Glutamatergic neuron (in vitro differentiated cells): Measurements from ENCODE around the gene MASP1. TPM values are rescaled to one million over a fixed set of nuclear protein-coding genes. Genes with fewer than 3 reads are reported as not detected.
"Not testable (repeated sequence)": the region's sequence is repeated elsewhere in the genome, so short reads cannot be mapped to it uniquely, and the experiment has no call there.

Experiments
- DNase-seq: peaks from one replicate; pipeline ENCODE4 v3.0.0; 2022
- H3K27ac Mint-ChIP-seq: one replicate; pipeline ENCODE4 v1.8.0; 2020; ENCODE audit warnings: mild to moderate bottlenecking, mixed read lengths, inconsistent platforms; ENCODE audit not compliant: unreplicated experiment
- H3K27me3 Mint-ChIP-seq: one replicate; pipeline ENCODE4 v1.8.0; 2020; ENCODE audit warnings: mild to moderate bottlenecking, moderate library complexity, mixed read lengths, inconsistent platforms; ENCODE audit not compliant: unreplicated experiment
- H3K36me3 Mint-ChIP-seq: one replicate; pipeline ENCODE4 v1.8.0; 2020; ENCODE audit warnings: mild to moderate bottlenecking, mixed read lengths, inconsistent platforms; ENCODE audit not compliant: unreplicated experiment
- H3K4me1 Mint-ChIP-seq: one replicate; pipeline ENCODE4 v1.8.0; 2020; ENCODE audit warnings: mild to moderate bottlenecking, low read depth, mixed read lengths, inconsistent platforms; ENCODE audit not compliant: unreplicated experiment
- H3K4me3 Mint-ChIP-seq: one replicate; pipeline ENCODE4 v1.8.0; 2020; ENCODE audit warnings: mild to moderate bottlenecking, mixed read lengths, inconsistent platforms; ENCODE audit not compliant: unreplicated experiment
- H3K9me3 Mint-ChIP-seq: one replicate; pipeline ENCODE4 v1.8.0; 2020; ENCODE audit warnings: mild to moderate bottlenecking, moderate library complexity, mixed read lengths, inconsistent platforms; ENCODE audit not compliant: unreplicated experiment
- total RNA-seq: library from RNA; stranded (reverse); fragmentation: NEBNext Ultra II Directional; extraction: Animal tissue kit (Norgen Biotek cat#: 25700); gene quantifications from one replicate; pipeline ENCODE4 v1.2.1, GENCODE V29; 2021; ENCODE audit not compliant: unreplicated experiment
- TF ChIP-seq, protein P1 (sequence below): fragments of 200-600 bp; sonication (generic); IDR thresholded peaks from one replicate; pipeline ENCODE4 v1.5.0; 2021; ENCODE audit not compliant: partially characterized antibody, unreplicated experiment

Gene MASP1
- total RNA-seq, 1 donor from 2014 or later: 1.7 TPM

DNA sequence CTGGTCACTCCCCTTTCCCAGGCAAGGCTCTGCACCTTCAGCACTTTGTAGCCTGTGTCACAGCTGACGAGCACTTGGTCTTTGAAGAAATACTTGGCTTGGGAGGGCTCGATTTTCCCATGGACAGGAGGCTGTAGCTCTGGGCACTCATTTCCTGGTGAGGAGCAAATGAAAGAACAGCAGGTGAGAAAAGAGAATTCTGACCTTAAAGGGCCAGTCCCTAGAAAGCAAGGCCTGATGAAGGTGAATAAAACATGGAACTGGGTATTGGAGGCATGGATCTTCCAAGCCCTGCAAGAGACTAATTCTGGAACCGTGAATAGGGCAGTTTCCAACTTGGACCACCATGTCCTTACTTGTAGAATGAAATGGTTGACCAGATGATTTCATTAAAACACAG lies 39.9 kb downstream of the MASP1 start:
- H3K4me3 Mint-ChIP-seq: no peak overlapping the region
- H3K27me3 Mint-ChIP-seq: no peaks in the 10 kb centered on the region
- TF ChIP-seq, protein P1, sequence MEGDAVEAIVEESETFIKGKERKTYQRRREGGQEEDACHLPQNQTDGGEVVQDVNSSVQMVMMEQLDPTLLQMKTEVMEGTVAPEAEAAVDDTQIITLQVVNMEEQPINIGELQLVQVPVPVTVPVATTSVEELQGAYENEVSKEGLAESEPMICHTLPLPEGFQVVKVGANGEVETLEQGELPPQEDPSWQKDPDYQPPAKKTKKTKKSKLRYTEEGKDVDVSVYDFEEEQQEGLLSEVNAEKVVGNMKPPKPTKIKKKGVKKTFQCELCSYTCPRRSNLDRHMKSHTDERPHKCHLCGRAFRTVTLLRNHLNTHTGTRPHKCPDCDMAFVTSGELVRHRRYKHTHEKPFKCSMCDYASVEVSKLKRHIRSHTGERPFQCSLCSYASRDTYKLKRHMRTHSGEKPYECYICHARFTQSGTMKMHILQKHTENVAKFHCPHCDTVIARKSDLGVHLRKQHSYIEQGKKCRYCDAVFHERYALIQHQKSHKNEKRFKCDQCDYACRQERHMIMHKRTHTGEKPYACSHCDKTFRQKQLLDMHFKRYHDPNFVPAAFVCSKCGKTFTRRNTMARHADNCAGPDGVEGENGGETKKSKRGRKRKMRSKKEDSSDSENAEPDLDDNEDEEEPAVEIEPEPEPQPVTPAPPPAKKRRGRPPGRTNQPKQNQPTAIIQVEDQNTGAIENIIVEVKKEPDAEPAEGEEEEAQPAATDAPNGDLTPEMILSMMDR: no peak
- H3K9me3 Mint-ChIP-seq: no peaks in the 10 kb centered on the region
- no peak overlapping the region for H3K27ac Mint-ChIP-seq
- H3K36me3 Mint-ChIP-seq: no peaks in the 10 kb centered on the region
- no peaks in the 10 kb centered on the region for H3K4me1 Mint-ChIP-seq
- DNase-seq: no peak

DNA sequence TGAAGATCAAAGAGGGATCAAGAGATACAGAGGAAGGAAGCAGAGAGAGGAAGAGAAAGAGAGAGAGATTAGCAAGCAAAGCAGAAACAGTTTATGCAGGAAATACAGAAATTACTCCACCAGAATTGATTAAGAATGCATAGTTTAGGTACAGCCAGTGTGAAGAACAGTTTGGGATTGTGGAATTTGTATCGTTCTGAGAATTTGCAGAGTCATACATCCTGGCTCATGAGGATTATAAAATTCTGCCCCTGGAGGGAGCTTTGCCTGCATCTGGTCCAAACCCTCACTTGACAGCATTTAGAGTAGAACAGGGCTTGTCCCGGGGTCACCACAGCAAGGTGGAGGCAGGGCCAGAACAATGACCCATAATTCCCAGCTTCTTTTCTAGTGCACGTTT lies 44.1 kb downstream of the MASP1 start:
- Mint-ChIP-seq H3K36me3 (no peaks in the 10 kb centered on the region), H3K27me3 (no peaks in the 10 kb centered on the region), H3K27ac (no peak overlapping the region), H3K4me1 (no peaks in the 10 kb centered on the region), H3K4me3 (no peak overlapping the region), H3K9me3 (no peaks in the 10 kb centered on the region)
- TF ChIP-seq, protein P1: no peak
- DNase-seq: no peak

DNA sequence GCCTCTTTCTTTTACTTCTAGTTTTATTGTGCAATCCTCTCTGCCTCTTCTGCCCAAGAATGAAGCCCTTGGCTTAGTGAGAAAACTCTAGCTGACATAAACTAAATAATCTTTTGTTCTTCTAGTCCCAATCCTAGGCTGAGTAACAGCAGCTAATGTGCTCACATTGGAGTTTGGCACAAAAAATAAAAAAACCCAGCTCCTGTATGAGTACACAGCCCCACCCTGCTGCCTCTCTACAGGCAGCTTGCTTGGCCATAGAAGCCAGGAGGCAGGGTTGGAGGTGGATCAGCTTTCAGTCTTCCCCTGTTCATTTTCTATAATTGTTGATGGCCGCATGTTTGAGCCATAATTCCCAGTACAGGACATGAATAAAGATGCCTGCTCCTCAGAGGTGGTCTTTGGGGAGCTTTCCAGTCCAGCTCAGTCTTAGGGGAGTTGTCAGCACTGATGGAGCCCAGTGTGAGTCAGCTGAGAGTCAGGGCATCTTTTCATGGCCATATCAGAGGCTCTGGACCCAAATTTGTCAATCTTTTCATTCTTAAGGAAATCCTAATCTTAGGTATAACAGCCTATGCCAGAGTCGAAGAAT lies 47.5 kb downstream of the MASP1 start:
- H3K9me3 Mint-ChIP-seq: no peaks in the 10 kb centered on the region
- no peak for DNase-seq
- H3K36me3 Mint-ChIP-seq: no peaks in the 10 kb centered on the region
- H3K27me3 Mint-ChIP-seq: no peaks in the 10 kb centered on the region
- TF ChIP-seq, protein P1: no peak
- no peak overlapping the region for H3K4me3 Mint-ChIP-seq
- no peak overlapping the region for H3K27ac Mint-ChIP-seq
- no peaks in the 10 kb centered on the region for H3K4me1 Mint-ChIP-seq

DNA sequence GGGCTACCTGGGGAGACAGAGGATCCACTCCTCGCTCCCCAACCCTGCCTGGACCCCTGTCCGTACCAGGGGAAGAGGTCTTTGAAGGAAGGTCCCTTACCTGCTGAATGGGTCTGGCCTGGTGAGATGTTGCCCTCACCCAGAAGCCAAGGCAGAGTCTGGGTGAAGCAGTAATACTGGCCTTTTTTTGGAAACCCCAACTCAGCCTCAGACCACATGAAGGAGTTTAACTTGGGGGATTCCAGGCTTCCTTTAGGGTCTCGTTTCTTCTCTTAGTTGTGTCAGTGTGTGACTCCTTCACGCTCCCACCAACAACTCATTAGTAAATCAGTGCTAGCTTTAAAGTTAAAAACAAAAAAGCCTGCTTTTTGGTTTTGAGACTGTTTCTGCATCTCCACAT lies 48.6 kb downstream of the MASP1 start:
- DNase-seq: no peak
- H3K27ac Mint-ChIP-seq: no peak overlapping the region
- H3K9me3 Mint-ChIP-seq: no peaks in the 10 kb centered on the region
- H3K36me3 Mint-ChIP-seq: no peaks in the 10 kb centered on the region
- TF ChIP-seq, protein P1: no peak
- no peaks in the 10 kb centered on the region for H3K4me1 Mint-ChIP-seq
- no peaks in the 10 kb centered on the region for H3K27me3 Mint-ChIP-seq
- no peak overlapping the region for H3K4me3 Mint-ChIP-seq

DNA sequence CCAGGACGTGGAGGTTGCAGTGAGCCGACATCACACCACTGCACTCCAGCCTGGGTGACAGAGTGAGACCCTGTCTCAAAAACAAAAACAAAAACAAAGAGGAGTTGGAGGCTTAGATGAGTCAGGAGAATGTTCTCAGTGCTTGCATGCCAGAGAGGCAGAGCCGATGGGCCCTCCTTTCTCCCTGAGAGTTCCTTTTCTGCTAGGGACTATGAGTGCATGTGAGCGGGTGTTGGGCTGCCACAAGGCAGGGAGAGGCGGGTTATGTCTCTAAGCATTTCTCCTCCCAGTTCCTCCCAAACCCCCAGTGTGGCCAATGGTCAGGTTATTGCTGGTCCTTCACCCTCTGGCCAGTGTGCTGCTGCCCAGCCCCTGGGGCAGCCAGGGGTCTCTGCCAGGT lies 49.1 kb downstream of the MASP1 start:
- no peak overlapping the region for H3K4me3 Mint-ChIP-seq
- TF ChIP-seq, protein P1: no peak
- no peaks in the 10 kb centered on the region for H3K4me1 Mint-ChIP-seq
- no peaks in the 10 kb centered on the region for H3K36me3 Mint-ChIP-seq
- H3K9me3 Mint-ChIP-seq: no peaks in the 10 kb centered on the region
- DNase-seq: no peak
- H3K27ac Mint-ChIP-seq: no peak overlapping the region
- H3K27me3 Mint-ChIP-seq: no peaks in the 10 kb centered on the region

DNA sequence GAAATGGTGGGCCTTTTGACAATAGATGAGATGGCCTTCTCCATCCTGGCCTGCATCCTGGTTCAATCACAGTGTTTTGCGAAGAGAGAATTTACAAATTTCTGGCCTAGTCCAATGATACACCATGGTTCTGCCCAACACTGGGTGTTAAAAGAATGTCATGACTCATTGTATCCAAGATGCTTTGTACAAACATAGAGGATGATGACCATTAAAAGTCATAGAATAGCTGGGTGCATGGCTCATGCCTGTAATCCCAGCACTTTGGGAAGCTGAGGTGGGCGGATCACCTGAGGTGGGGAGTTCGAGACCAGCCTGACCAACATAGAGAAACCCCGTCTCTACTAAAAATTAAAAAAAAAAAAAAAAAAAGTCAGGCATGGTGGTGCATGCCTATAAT lies 52.7 kb downstream of the MASP1 start:
- H3K4me1 Mint-ChIP-seq, H3K9me3 Mint-ChIP-seq, H3K27ac Mint-ChIP-seq, H3K27me3 Mint-ChIP-seq, DNase-seq, H3K4me3 Mint-ChIP-seq, H3K36me3 Mint-ChIP-seq: not testable (repeated sequence)
